SK-N-SH treated with all-trans-retinoic acid at 6 μM for 48 hours (cell line): Measurements from ENCODE around the gene TARBP1.

Experiments
- ATAC-seq: fragments of 200-7000 bp; cut with Tn5 transposase; 3 replicates; pipeline ENCODE4 v1.9.1; 2020; ENCODE audit warnings: mild to moderate bottlenecking, moderate library complexity
- ARNTL ChIP-seq: fragments of 450-650 bp; formaldehyde crosslinking; IDR thresholded peaks from 2 replicates; pipeline ENCODE4 v1.5.0; 2020; ENCODE audit warnings: low read depth, mild to moderate bottlenecking, moderate library complexity, borderline replicate concordance
- BACH2 ChIP-seq: fragments of 250-450 bp; sonication (Bioruptor Pico); IDR thresholded peaks from 2 replicates; pipeline ENCODE4 v1.9.0; 2021; ENCODE audit warnings: mild to moderate bottlenecking, borderline replicate concordance
- CSDC2 ChIP-seq: fragments of 250-450 bp; sonication (Bioruptor Pico); IDR thresholded peaks from 2 replicates; pipeline ENCODE4 v1.5.0; 2020; ENCODE audit warnings: mild to moderate bottlenecking, moderate library complexity
- ESRRG ChIP-seq: fragments of 250-450 bp; sonication (Bioruptor Pico); IDR thresholded peaks from 2 replicates; pipeline ENCODE4 v1.6.1; 2021; ENCODE audit warnings: mild to moderate bottlenecking
- GLIS3 ChIP-seq: fragments of 250-450 bp; sonication (Bioruptor Pico); IDR thresholded peaks from 2 replicates; pipeline ENCODE4 v1.5.0; 2020; ENCODE audit warnings: mild to moderate bottlenecking, moderate library complexity
- ISL1 ChIP-seq: fragments of 250-450 bp; sonication (Bioruptor Pico); IDR thresholded peaks from 2 replicates; pipeline ENCODE4 v2.1.2; 2022; ENCODE audit warnings: mild to moderate bottlenecking, moderate library complexity
- OSR1 ChIP-seq: fragments of 250-450 bp; sonication (Bioruptor Pico); IDR thresholded peaks from 2 replicates; pipeline ENCODE4 v1.8.0; 2022; ENCODE audit warnings: moderate library complexity, mild to moderate bottlenecking, inconsistent platforms
- PPARA ChIP-seq: fragments of 250-450 bp; sonication (Bioruptor Pico); IDR thresholded peaks from 2 replicates; pipeline ENCODE4 v1.5.0; 2020; ENCODE audit warnings: mild to moderate bottlenecking, borderline replicate concordance
- RARB ChIP-seq: fragments of 250-450 bp; sonication (Bioruptor Pico); IDR thresholded peaks from 2 replicates; pipeline ENCODE4 v1.8.0; 2021; ENCODE audit warnings: mild to moderate bottlenecking, moderate library complexity
- TCF4 ChIP-seq: fragments of 250-450 bp; sonication (Bioruptor Pico); IDR thresholded peaks from 2 replicates; pipeline ENCODE4 v1.8.0; 2021; ENCODE audit warnings: mild to moderate bottlenecking, moderate library complexity, borderline replicate concordance
- TOX ChIP-seq: fragments of 250-450 bp; sonication (Bioruptor Pico); IDR thresholded peaks from 2 replicates; pipeline ENCODE4 v1.8.0; 2021; ENCODE audit warnings: mild to moderate bottlenecking, moderate library complexity, borderline replicate concordance
- ZC3H10 ChIP-seq: fragments of 250-450 bp; sonication (Bioruptor Pico); IDR thresholded peaks from 2 replicates; pipeline ENCODE4 v1.5.1; 2021; ENCODE audit warnings: mild to moderate bottlenecking, moderate library complexity
- ZFP3 ChIP-seq: fragments of 250-450 bp; sonication (Bioruptor Pico); IDR thresholded peaks from 2 replicates; pipeline ENCODE4 v1.5.0; 2020; ENCODE audit warnings: mild to moderate bottlenecking, moderate library complexity
- ZFP30 ChIP-seq: fragments of 450-650 bp; formaldehyde crosslinking; IDR thresholded peaks from 2 replicates; pipeline ENCODE4 v1.5.0; 2022; ENCODE audit warnings: mild to moderate bottlenecking, moderate library complexity
- ZNF565 ChIP-seq: fragments of 450-650 bp; formaldehyde crosslinking; conservative IDR thresholded peaks from 2 replicates; pipeline ENCODE4 v1.5.0; 2020; ENCODE audit warnings: low read depth, mild to moderate bottlenecking, moderate library complexity
- ZNF70 ChIP-seq: fragments of 450-650 bp; formaldehyde crosslinking; IDR thresholded peaks from 2 replicates; pipeline ENCODE4 v1.5.0; 2020; ENCODE audit warnings: mild to moderate bottlenecking, moderate library complexity
- ZNF8 ChIP-seq: fragments of 450-650 bp; formaldehyde crosslinking; IDR thresholded peaks from 2 replicates; pipeline ENCODE4 v1.5.0; 2020; ENCODE audit warnings: mild to moderate bottlenecking, moderate library complexity
- TF ChIP-seq, protein P1 (sequence below): fragments of 250-450 bp; sonication (Bioruptor Pico); IDR thresholded peaks from 2 replicates; pipeline ENCODE4 v1.5.0; 2020; ENCODE audit warnings: mild to moderate bottlenecking, moderate library complexity
- TF ChIP-seq, protein P2 (sequence below): fragments of 250-450 bp; sonication (Bioruptor Pico); IDR thresholded peaks from 2 replicates; pipeline ENCODE4 v1.8.0; 2020; ENCODE audit warnings: mild to moderate bottlenecking, moderate library complexity, borderline replicate concordance
- TF ChIP-seq, protein P3 (sequence below): fragments of 250-450 bp; sonication (Bioruptor Pico); IDR thresholded peaks from 2 replicates; pipeline ENCODE4 v1.5.1; 2020; ENCODE audit warnings: low read depth, mild to moderate bottlenecking, moderate library complexity
- TF ChIP-seq, protein P4 (sequence below): fragments of 250-450 bp; sonication (Bioruptor Pico); IDR thresholded peaks from 2 replicates; pipeline ENCODE4 v1.5.1; 2021; ENCODE audit warnings: mild to moderate bottlenecking, moderate library complexity

The TARBP1 gene

DNA sequence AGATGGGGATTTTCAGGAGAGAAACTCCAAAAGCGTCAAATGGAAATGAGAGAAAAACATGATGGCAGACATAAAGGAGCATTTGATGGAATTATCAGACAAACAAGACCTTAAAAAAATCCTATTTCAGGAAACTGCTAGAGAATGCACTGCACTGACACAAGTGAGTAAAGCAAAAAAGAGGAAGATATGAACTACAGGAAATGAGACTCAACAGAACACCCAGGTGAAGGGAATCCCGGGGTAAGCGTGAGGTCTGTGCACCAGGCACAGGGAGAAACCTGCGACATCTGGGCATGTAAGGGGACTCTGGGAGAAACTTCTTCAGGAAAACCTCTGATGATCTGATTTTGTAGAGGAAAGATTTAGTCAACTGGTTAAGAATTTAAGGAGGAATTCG, 2.8 kb downstream of the TARBP1 start (continued):
- TF ChIP-seq, protein P1, sequence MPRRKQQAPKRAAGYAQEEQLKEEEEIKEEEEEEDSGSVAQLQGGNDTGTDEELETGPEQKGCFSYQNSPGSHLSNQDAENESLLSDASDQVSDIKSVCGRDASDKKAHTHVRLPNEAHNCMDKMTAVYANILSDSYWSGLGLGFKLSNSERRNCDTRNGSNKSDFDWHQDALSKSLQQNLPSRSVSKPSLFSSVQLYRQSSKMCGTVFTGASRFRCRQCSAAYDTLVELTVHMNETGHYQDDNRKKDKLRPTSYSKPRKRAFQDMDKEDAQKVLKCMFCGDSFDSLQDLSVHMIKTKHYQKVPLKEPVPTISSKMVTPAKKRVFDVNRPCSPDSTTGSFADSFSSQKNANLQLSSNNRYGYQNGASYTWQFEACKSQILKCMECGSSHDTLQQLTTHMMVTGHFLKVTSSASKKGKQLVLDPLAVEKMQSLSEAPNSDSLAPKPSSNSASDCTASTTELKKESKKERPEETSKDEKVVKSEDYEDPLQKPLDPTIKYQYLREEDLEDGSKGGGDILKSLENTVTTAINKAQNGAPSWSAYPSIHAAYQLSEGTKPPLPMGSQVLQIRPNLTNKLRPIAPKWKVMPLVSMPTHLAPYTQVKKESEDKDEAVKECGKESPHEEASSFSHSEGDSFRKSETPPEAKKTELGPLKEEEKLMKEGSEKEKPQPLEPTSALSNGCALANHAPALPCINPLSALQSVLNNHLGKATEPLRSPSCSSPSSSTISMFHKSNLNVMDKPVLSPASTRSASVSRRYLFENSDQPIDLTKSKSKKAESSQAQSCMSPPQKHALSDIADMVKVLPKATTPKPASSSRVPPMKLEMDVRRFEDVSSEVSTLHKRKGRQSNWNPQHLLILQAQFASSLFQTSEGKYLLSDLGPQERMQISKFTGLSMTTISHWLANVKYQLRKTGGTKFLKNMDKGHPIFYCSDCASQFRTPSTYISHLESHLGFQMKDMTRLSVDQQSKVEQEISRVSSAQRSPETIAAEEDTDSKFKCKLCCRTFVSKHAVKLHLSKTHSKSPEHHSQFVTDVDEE (CRISPR knock-in tag): no peak
- no peak for TF ChIP-seq ZNF565 (CRISPR knock-in tag)
- TF ChIP-seq ZFP30 (CRISPR knock-in tag): no peak
- TF ChIP-seq, protein P2, sequence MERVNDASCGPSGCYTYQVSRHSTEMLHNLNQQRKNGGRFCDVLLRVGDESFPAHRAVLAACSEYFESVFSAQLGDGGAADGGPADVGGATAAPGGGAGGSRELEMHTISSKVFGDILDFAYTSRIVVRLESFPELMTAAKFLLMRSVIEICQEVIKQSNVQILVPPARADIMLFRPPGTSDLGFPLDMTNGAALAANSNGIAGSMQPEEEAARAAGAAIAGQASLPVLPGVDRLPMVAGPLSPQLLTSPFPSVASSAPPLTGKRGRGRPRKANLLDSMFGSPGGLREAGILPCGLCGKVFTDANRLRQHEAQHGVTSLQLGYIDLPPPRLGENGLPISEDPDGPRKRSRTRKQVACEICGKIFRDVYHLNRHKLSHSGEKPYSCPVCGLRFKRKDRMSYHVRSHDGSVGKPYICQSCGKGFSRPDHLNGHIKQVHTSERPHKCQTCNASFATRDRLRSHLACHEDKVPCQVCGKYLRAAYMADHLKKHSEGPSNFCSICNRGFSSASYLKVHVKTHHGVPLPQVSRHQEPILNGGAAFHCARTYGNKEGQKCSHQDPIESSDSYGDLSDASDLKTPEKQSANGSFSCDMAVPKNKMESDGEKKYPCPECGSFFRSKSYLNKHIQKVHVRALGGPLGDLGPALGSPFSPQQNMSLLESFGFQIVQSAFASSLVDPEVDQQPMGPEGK (CRISPR knock-in tag): no peak
- TF ChIP-seq RARB: no peak
- TF ChIP-seq ZNF70: no peak
- TF ChIP-seq BACH2 (CRISPR knock-in tag): no peak

DNA sequence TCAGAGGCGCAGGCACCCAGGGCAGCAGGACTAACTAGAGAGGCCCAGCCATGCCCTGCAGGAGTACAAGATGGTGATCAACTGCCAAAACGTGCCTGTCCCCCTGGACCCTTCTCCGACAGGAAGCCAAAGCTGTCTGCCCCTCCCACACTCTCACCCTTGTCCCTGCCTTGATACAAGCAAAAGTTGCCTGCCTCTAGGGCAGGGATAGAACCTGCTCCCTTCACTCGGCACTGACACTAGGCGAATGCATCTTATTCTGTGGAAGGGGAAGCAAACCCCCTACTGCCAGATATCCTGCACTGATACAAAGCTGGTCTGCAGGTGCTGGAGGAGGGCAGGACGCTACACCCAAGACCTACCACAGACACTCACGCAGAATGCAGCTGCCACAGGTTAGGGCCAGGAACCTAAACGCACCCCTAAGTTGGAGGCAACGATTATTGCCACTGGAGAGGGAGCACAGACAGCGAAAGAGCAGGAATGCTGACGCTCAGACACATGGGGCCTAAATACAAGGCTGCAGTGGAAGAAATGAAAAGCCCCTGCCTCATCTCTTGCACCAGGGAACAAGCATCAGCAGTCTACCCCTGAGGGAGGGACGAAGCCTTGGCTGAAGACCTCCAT, 3.7 kb downstream of the TARBP1 start:
- no peak for ATAC-seq
- TF ChIP-seq RARB: no peak
- TF ChIP-seq ESRRG (CRISPR knock-in tag): no peak
- TF ChIP-seq TCF4: no peak
- TF ChIP-seq ZFP3: no peak
- no peak for TF ChIP-seq ARNTL (CRISPR knock-in tag)
- no peak for TF ChIP-seq OSR1
- no peak for TF ChIP-seq TOX
- TF ChIP-seq ISL1 (CRISPR knock-in tag): no peak
- TF ChIP-seq, protein P3, sequence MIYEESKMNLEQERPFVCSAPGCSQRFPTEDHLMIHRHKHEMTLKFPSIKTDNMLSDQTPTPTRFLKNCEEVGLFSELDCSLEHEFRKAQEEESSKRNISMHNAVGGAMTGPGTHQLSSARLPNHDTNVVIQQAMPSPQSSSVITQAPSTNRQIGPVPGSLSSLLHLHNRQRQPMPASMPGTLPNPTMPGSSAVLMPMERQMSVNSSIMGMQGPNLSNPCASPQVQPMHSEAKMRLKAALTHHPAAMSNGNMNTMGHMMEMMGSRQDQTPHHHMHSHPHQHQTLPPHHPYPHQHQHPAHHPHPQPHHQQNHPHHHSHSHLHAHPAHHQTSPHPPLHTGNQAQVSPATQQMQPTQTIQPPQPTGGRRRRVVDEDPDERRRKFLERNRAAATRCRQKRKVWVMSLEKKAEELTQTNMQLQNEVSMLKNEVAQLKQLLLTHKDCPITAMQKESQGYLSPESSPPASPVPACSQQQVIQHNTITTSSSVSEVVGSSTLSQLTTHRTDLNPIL (CRISPR knock-in tag): no peak
- TF ChIP-seq BACH2 (CRISPR knock-in tag): no peak
- TF ChIP-seq ZNF70: no peak
- TF ChIP-seq GLIS3: no peak
- no peak for TF ChIP-seq ZC3H10
- no peak for TF ChIP-seq PPARA (CRISPR knock-in tag)
- TF ChIP-seq ZNF565 (CRISPR knock-in tag): no peak

DNA sequence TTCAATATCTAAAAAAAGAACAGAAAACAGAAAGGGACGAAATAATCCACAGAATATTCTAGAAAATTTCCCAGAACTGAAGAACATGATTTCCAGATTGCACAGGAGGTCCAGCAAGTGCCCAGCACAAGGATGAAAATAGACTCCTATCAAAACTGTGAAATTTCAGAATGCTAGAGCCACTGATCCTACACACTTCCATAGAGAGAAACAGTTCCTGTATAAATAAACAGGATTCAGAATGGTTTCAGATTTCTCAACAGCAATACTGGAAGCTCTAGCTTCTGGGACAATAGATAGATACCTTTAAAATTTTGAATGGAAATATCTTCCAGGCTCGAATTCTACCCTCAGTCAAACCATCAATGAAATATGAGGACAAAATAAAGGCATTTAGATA, 4.6 kb downstream of the TARBP1 start:
- TF ChIP-seq PPARA (CRISPR knock-in tag) (no peak), ZNF8 (CRISPR knock-in tag) (no peak), ZNF565 (CRISPR knock-in tag) (no peak), OSR1 (no peak), RARB (no peak), BACH2 (CRISPR knock-in tag) (no peak), ARNTL (CRISPR knock-in tag) (no peak), ZC3H10 (no peak), ISL1 (CRISPR knock-in tag) (no peak), TOX (no peak), CSDC2 (CRISPR knock-in tag) (no peak), ZFP3 (no peak)
- TF ChIP-seq, protein P2 (CRISPR knock-in tag): no peak
- TF ChIP-seq, protein P3 (CRISPR knock-in tag): no peak
- TF ChIP-seq, protein P4, sequence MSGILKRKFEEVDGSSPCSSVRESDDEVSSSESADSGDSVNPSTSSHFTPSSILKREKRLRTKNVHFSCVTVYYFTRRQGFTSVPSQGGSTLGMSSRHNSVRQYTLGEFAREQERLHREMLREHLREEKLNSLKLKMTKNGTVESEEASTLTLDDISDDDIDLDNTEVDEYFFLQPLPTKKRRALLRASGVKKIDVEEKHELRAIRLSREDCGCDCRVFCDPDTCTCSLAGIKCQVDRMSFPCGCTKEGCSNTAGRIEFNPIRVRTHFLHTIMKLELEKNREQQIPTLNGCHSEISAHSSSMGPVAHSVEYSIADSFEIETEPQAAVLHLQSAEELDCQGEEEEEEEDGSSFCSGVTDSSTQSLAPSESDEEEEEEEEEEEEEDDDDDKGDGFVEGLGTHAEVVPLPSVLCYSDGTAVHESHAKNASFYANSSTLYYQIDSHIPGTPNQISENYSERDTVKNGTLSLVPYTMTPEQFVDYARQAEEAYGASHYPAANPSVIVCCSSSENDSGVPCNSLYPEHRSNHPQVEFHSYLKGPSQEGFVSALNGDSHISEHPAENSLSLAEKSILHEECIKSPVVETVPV: no peak
- TF ChIP-seq, all 23 proteins: peak for 0
- no peak for ATAC-seq
